MCF 10A (cell line): ENCODE measurements around the gene C4orf33. TPM values are rescaled to one million over a fixed set of nuclear protein-coding genes. Genes with fewer than 3 reads are reported as not detected.
"Not testable (repeated sequence)": the region's sequence is repeated elsewhere in the genome, so short reads cannot be mapped to it uniquely, and the experiment has no call there.

Experiments used
- BruUV-seq: library from RNA; stranded (reverse); fragments of 400-500 nt; replicated peaks from 2 replicates; lab custom pipeline; 2021; lab: Mats Ljungman, UMichigan
- CTCF ChIA-PET: fragments of 300-600 bp; sonication (Branson Sonifier 250); formaldehyde crosslinking; extraction: SDS; loops from one replicate; lab custom pipeline; 2021; ENCODE audit warnings: antibody characterized with exemption, inconsistent platforms; lab: Yijun Ruan, JAX
- POLR2A ChIA-PET: fragments of 300-600, 350-650 bp; sonication (Branson Sonifier 250); formaldehyde crosslinking; extraction: SDS; loops from one replicate; lab custom pipeline; 2020; ENCODE audit warnings: antibody characterized with exemption, inconsistent platforms; lab: Yijun Ruan, JAX
- DNase-seq: peaks from one replicate; pipeline ENCODE4 v3.0.0-alpha.2; 2018; ENCODE audit not compliant: unreplicated experiment
- H3K27ac Mint-ChIP-seq: one replicate; pipeline ENCODE4 v1.8.0; 2022; ENCODE audit warnings: mild to moderate bottlenecking, low read depth, mixed read lengths; ENCODE audit not compliant: unreplicated experiment
- H3K27me3 Mint-ChIP-seq: one replicate; pipeline ENCODE4 v1.8.0; 2022; ENCODE audit warnings: mixed read lengths; ENCODE audit not compliant: insufficient read depth, unreplicated experiment
- H3K36me3 Mint-ChIP-seq: one replicate; pipeline ENCODE4 v1.8.0; 2022; ENCODE audit warnings: mild to moderate bottlenecking, moderate library complexity, mixed read lengths; ENCODE audit not compliant: insufficient read depth, unreplicated experiment
- H3K4me1 Mint-ChIP-seq: one replicate; pipeline ENCODE4 v1.8.0; 2022; ENCODE audit warnings: mixed read lengths; ENCODE audit not compliant: insufficient read depth, unreplicated experiment
- H3K4me3 Mint-ChIP-seq: one replicate; pipeline ENCODE4 v1.8.0; 2022; ENCODE audit warnings: mild to moderate bottlenecking, moderate library complexity, mixed read lengths; ENCODE audit not compliant: unreplicated experiment
- H3K9me3 Mint-ChIP-seq: one replicate; pipeline ENCODE4 v1.8.0; 2022; ENCODE audit warnings: mixed read lengths; ENCODE audit not compliant: unreplicated experiment
- intact Hi-C: fragments of 100-400 bp; cut with micrococcal nuclease; formaldehyde crosslinking; loops from 2 replicates; pipeline ENCODE4 v1.14.1; 2022
- total RNA-seq: library from RNA; stranded (reverse); gene quantifications from 2 replicates; pipeline ENCODE4 v1.2.3, GENCODE V29; 2022
- TF ChIP-seq, protein P1 (sequence below): fragments of 200-600 bp; IDR thresholded peaks from one replicate; pipeline ENCODE4 v1.8.0; 2022; ENCODE audit warnings: antibody characterized with exemption, mild to moderate bottlenecking; ENCODE audit not compliant: unreplicated experiment

Gene C4orf33
- total RNA-seq, 1 experiment from 2014 or later, result 10.5 TPM

DNA sequence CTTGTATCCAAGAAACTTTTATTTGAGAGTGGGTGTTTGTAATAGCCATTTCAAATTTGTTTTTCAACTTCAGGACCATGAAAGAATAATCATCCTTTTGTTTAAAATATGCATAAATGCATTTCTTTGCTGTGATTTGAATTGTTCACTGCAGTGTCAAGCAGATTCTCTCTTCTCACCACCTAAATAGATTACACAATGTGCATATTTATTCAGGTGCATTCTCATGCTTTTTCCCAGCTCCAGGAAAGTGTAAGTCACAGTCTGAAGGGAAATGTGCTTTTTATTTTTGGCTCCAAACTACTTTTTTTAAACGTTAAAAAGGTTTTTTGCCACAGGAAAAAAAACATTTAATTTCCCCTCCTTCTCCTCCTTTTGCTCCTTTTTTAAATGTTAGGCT lies 17.5 kb downstream of the C4orf33 start:
- intact Hi-C loops, result no loop called here
- CTCF ChIA-PET, result no interaction called here
- H3K36me3 Mint-ChIP-seq, result peaks cover 13% of the 10 kb centered on the region
- H3K27me3 Mint-ChIP-seq, result no peaks in the 10 kb centered on the region
- TF ChIP-seq, protein P1, sequence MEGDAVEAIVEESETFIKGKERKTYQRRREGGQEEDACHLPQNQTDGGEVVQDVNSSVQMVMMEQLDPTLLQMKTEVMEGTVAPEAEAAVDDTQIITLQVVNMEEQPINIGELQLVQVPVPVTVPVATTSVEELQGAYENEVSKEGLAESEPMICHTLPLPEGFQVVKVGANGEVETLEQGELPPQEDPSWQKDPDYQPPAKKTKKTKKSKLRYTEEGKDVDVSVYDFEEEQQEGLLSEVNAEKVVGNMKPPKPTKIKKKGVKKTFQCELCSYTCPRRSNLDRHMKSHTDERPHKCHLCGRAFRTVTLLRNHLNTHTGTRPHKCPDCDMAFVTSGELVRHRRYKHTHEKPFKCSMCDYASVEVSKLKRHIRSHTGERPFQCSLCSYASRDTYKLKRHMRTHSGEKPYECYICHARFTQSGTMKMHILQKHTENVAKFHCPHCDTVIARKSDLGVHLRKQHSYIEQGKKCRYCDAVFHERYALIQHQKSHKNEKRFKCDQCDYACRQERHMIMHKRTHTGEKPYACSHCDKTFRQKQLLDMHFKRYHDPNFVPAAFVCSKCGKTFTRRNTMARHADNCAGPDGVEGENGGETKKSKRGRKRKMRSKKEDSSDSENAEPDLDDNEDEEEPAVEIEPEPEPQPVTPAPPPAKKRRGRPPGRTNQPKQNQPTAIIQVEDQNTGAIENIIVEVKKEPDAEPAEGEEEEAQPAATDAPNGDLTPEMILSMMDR, result no peak
- H3K27ac Mint-ChIP-seq, result no peak overlapping the region
- no TSS peak for BruUV-seq
- no peak for DNase-seq
- H3K4me1 Mint-ChIP-seq, result peaks cover 5% of the 10 kb centered on the region
- H3K9me3 Mint-ChIP-seq, result no peaks in the 10 kb centered on the region
- H3K4me3 Mint-ChIP-seq, result no peak overlapping the region
- POLR2A ChIA-PET, result no interaction called here

DNA sequence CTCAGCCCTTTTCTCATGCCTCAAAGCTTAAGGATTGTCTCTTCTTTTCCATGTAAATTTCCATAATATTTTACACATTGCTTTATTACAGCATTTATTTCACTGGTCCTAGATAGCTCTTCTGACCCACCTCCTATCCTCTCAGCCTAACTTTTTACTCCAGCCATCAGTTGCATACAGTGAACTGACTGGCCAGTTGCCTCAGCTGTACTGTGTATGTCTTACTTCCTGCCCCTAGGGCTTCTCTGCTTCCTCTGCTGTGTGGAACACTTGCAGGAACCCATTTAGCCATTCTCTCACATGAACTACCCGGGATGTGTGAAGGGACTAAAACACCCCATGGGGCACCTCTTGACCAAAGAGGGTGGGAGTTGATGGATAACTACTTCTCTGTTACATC lies 18.0 kb downstream of the C4orf33 start:
- no peaks in the 10 kb centered on the region for H3K27me3 Mint-ChIP-seq
- H3K36me3 Mint-ChIP-seq, result peaks cover 13% of the 10 kb centered on the region
- POLR2A ChIA-PET, result no interaction called here
- TF ChIP-seq, protein P1, result no peak
- no peak overlapping the region for H3K4me3 Mint-ChIP-seq
- BruUV-seq, result no TSS peak
- CTCF ChIA-PET, result no interaction called here
- intact Hi-C loops, result no loop called here
- H3K27ac Mint-ChIP-seq, result no peak overlapping the region
- H3K9me3 Mint-ChIP-seq, result no peaks in the 10 kb centered on the region
- DNase-seq, result no peak
- H3K4me1 Mint-ChIP-seq, result peaks cover 5% of the 10 kb centered on the region

DNA sequence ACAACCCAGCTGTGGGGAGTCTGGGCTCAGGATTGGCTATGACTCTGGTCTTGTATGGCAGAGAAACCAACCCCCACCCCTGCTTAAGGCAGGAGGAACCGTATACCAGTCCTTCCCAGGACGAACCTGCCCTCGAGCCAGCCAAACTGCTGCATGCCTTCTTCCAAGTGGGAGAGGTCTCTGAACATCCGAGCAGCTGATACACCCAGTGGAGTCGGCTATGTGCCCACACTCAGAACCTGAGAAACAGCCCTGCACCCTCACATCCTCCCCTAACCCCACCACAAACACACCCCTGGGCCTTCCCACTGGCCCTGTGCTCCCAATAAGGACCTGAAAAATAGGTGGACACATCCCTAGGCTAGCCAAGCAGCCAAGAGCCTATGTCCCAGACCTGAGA lies 21.8 kb downstream of the C4orf33 start:
- no peak for DNase-seq
- TF ChIP-seq, protein P1, result no peak
- H3K27ac Mint-ChIP-seq, result no peak overlapping the region
- CTCF ChIA-PET, result interaction anchor here (1.0 kb wide), 1 partner anchor 53 kb away, joined by 3 read pairs; no protein-coding TSS in a partner anchor
- no peaks in the 10 kb centered on the region for H3K9me3 Mint-ChIP-seq
- peaks cover 5% of the 10 kb centered on the region for H3K4me1 Mint-ChIP-seq
- no peaks in the 10 kb centered on the region for H3K36me3 Mint-ChIP-seq
- no peak overlapping the region for H3K4me3 Mint-ChIP-seq
- POLR2A ChIA-PET, result no interaction called here
- intact Hi-C loops, result no loop called here
- no peaks in the 10 kb centered on the region for H3K27me3 Mint-ChIP-seq
- no TSS peak for BruUV-seq

DNA sequence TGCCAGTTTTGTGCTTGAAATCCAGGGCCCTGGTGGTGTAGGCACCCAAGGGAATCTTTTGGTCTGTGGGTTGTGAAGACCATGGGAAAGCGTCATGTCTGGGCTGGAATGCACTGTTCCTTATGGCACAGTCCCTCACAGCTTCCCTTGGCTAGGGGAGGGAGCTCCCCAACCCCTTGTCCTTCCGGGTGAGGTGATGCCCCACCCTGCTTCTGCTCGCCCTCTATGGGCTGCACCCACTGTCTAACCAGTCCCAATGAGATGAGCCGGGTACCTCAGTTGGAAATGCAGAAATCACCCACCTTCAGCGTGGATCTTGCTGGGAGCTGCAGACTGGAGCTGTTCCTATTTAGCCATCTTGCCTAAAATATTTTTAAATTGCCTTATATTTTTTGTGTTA lies 30.7 kb downstream of the C4orf33 start:
- POLR2A ChIA-PET, result interaction anchor here (0.6 kb wide), 1 partner anchor 34 kb away, joined by 3 read pairs; no protein-coding TSS in a partner anchor
- CTCF ChIA-PET, intact Hi-C loops, H3K27ac Mint-ChIP-seq, H3K4me1 Mint-ChIP-seq, H3K27me3 Mint-ChIP-seq, DNase-seq, BruUV-seq, H3K36me3 Mint-ChIP-seq, H3K4me3 Mint-ChIP-seq: not testable (repeated sequence)
- peaks cover 18% of the 10 kb centered on the region for H3K9me3 Mint-ChIP-seq

DNA sequence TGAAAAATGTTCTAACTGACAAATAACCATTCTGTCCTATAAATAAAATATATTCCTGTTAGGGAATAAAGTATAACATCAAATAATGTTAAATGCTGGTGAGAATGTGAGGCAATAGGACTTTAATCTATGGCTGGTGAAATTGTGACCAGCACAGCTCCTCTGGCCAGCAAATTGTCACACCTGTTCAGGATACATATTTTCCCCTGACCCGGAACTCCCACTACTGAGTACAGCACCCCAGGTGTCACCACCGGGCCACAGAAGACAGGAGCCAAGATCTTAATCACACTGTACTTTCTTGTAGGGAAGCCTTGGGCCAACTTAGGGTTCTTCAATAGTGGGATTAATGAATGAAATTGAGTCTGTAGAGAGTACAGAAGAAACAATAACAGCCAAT lies 33.2 kb downstream of the C4orf33 start:
- no peak overlapping the region for H3K4me3 Mint-ChIP-seq
- no peaks in the 10 kb centered on the region for H3K27me3 Mint-ChIP-seq
- BruUV-seq, result no TSS peak
- ChIA-PET CTCF (no interaction called here), POLR2A (no interaction called here)
- intact Hi-C loops, result no loop called here
- no peak for DNase-seq
- H3K9me3 Mint-ChIP-seq, result peaks cover 9% of the 10 kb centered on the region
- H3K4me1 Mint-ChIP-seq, result no peaks in the 10 kb centered on the region
- H3K27ac Mint-ChIP-seq, result no peak overlapping the region
- H3K36me3 Mint-ChIP-seq, result no peaks in the 10 kb centered on the region
- TF ChIP-seq, protein P1, result no peak
